ENCODE results near the gene CYFIP1. TPM values are rescaled to one million over a fixed set of nuclear protein-coding genes. Genes with fewer than 3 reads are reported as not detected.

Gene CYFIP1
- polyA plus RNA-seq, 2 of the 4 experiments (the other 2 are of a cell fraction): 68.2 to 69.4 TPM

- Histone ChIP-seq H3K4me2 (no peak overlapping the region), H3K4me3 (no peak overlapping the region), H3K4me1 (no peaks in the 10 kb centered on the region), H3K27ac (no peak overlapping the region), H3K9me3 (no peaks in the 10 kb centered on the region)
- FAIRE-seq (no peak), ATAC-seq (no peak), DNase-seq (ENCODE audit: low read depth in 1 of 2, low spot score in 1 of 2) (no peak)
- 92% methylated on average over 5 of the region's 5 CpGs for WGBS (ENCODE audit: missing lambda C conversion rate)
- TF ChIP-seq HMGXB4 (CRISPR knock-in tag; IDR thresholded peaks at IDR 0.05; ENCODE audit: borderline replicate concordance) (no peak), MAZ (IDR thresholded peaks at IDR 0.05; ENCODE audit: borderline replicate concordance, low read depth, low read length) (no peak), ZSCAN20 (CRISPR knock-in tag; IDR thresholded peaks at IDR 0.05) (no peak), ATOH8 (CRISPR knock-in tag; IDR thresholded peaks at IDR 0.05; ENCODE audit: low read depth) (no peak), HDAC2 (IDR thresholded peaks at IDR 0.05) (no peak), ELK1 (IDR thresholded peaks at IDR 0.05; ENCODE audit: low read depth, low read length) (no peak), EHMT2 (IDR thresholded peaks at IDR 0.05; ENCODE audit: low read depth) (no peak), PHF8 (IDR thresholded peaks at IDR 0.05; ENCODE audit: borderline replicate concordance, low read depth) (no peak), HES2 (IDR thresholded peaks at IDR 0.05) (no peak), MAX (IDR thresholded peaks at IDR 0.05) (no peak), RARB (CRISPR knock-in tag; IDR thresholded peaks at IDR 0.05) (no peak), RFX5 (IDR thresholded peaks at IDR 0.05) (no peak), JUNB (IDR thresholded peaks at IDR 0.05) (no peak), FOSB (CRISPR knock-in tag; IDR thresholded peaks at IDR 0.05) (no peak)
- CTCF ChIA-PET: interaction anchor here (0.7 to 1.2 kb wide), 2 partner anchors 10 to 26 kb away, joined by 3 read pairs; no protein-coding TSS in a partner anchor
- POLR2A ChIA-PET: no interaction called here
Observed at GRCh38 chr15:23003736-23004135, 23.6 kb upstream of the CYFIP1 start.

GRCh38 chr15:23002920-23003319 lies 22.8 kb upstream of the CYFIP1 start:
- no peak overlapping the region for H3K27ac ChIP-seq
- FAIRE-seq (no peak), DNase-seq (ENCODE audit: low read depth in 1 of 2, low spot score in 1 of 2) (no peak), ATAC-seq (no peak)
- ChIA-PET POLR2A (no interaction called here), CTCF (interaction anchor here (1.1 to 1.2 kb wide), 2 partner anchors 10 to 33 kb away, joined by 3 to 4 read pairs; no protein-coding TSS in a partner anchor)
- 89% methylated on average over 2 of the region's 2 CpGs for WGBS (ENCODE audit: missing lambda C conversion rate)
- no peaks in the 10 kb centered on the region for H3K4me1 ChIP-seq
- no peak overlapping the region for H3K4me2 ChIP-seq
- no peak overlapping the region for H3K4me3 ChIP-seq
- no peak for TF ChIP-seq HEYL (CRISPR knock-in tag; IDR thresholded peaks at IDR 0.05)
- H3K9me3 ChIP-seq: no peaks in the 10 kb centered on the region

- Histone ChIP-seq H3K4me1 (no peaks in the 10 kb centered on the region), H3K4me2 (no peak overlapping the region), H3K27ac (no peak overlapping the region), H3K4me3 (no peak overlapping the region), H3K9me3 (no peaks in the 10 kb centered on the region)
- ChIA-PET CTCF (interaction anchor here (0.7 to 1.5 kb wide), 2 partner anchors 12 to 41 kb away, joined by 3 to 4 read pairs; no protein-coding TSS in a partner anchor), POLR2A (no interaction called here)
- ATAC-seq: no peak
- FAIRE-seq: no peak
- no peak for TF ChIP-seq MAZ (IDR thresholded peaks at IDR 0.05; ENCODE audit: borderline replicate concordance, low read depth, low read length)
- no peak for TF ChIP-seq RAD21 (conservative IDR thresholded peaks at IDR 0.05 in 1 of 2, IDR thresholded peaks at IDR 0.05 in 1 of 2)
- no peak for TF ChIP-seq TP53 (CRISPR knock-in tag; IDR thresholded peaks at IDR 0.05)
- no peak for TF ChIP-seq RFX5 (IDR thresholded peaks at IDR 0.05)
- TF ChIP-seq RNF2 (IDR thresholded peaks at IDR 0.05; ENCODE audit: borderline replicate concordance, low read depth): no peak
- TF ChIP-seq E2F6 (IDR thresholded peaks at IDR 0.05; ENCODE audit: borderline replicate concordance, low read depth): no peak
- no peak for TF ChIP-seq KDM5A (IDR thresholded peaks at IDR 0.05)
- DNase-seq (ENCODE audit: low read depth in 1 of 2, low spot score in 1 of 2): no peak
- WGBS (ENCODE audit: missing lambda C conversion rate): 95% methylated on average over 7 of the region's 7 CpGs
Observed at GRCh38 chr15:22995795-22996194, 15.6 kb upstream of the CYFIP1 start.
